Liver (tissue), 9 donors: ENCODE results near the gene ADORA2A. TPM values are rescaled to one million over a fixed set of nuclear protein-coding genes. Genes with fewer than 3 reads are reported as not detected.

Source experiments
- DNase-seq: peaks from one replicate; pipeline ENCODE4 v3.0.0-alpha.2; 2017; ENCODE audit warnings: low spot score
- H3K27ac ChIP-seq, 2 donors: one replicate each; pipeline ENCODE4 v1.7.0; 2013; ENCODE audit warnings: inconsistent platforms in 2 of 2, low read length in 2 of 2, control low read depth in 1 of 2, low read depth in 1 of 2, mild to moderate bottlenecking in 1 of 2
- H3K27me3 ChIP-seq, 4 donors: one replicate each; pipeline versions ENCODE4 v1.6.1 to v1.7.0; 2013; ENCODE audit warnings: low read length in 3 of 4, inconsistent platforms in 1 of 4, mild to moderate bottlenecking in 1 of 4, moderate library complexity in 1 of 4; ENCODE audit not compliant: control insufficient read depth in 4 of 4, insufficient read depth in 4 of 4
- H3K36me3 ChIP-seq, 4 donors: one replicate each; pipeline versions ENCODE4 v1.6.1 to v1.7.0; 2013; ENCODE audit warnings: low read length in 3 of 4, mild to moderate bottlenecking in 3 of 4, low read depth in 1 of 4, moderate library complexity in 1 of 4; ENCODE audit not compliant: control insufficient read depth in 4 of 4, insufficient read depth in 3 of 4
- H3K4me1 ChIP-seq, 4 donors: one replicate each; pipeline versions ENCODE4 v1.6.1 to v1.7.0; 2013; ENCODE audit warnings: low read length in 3 of 4, mild to moderate bottlenecking in 3 of 4, moderate library complexity in 1 of 4; ENCODE audit not compliant: control insufficient read depth in 4 of 4, insufficient read depth in 4 of 4
- H3K4me3 ChIP-seq, 3 donors: one replicate each; pipeline versions ENCODE4 v1.6.1 to v1.7.0; 2013; ENCODE audit warnings: low read length in 3 of 3, control low read depth in 1 of 3, low read depth in 1 of 3, mild to moderate bottlenecking in 1 of 3
- H3K9ac ChIP-seq, 2 donors: one replicate each; pipeline ENCODE4 v1.7.0; 2013; ENCODE audit warnings: low read length in 2 of 2, mild to moderate bottlenecking in 2 of 2, moderate library complexity in 2 of 2, control low read depth in 1 of 2, low read depth in 1 of 2
- H3K9me3 ChIP-seq, 4 donors: one replicate each; pipeline versions ENCODE4 v1.6.1 to v1.7.0; 2013; ENCODE audit warnings: low read length in 3 of 4; ENCODE audit not compliant: control insufficient read depth in 4 of 4
- EGR1 ChIP-seq, 2 donors: IDR thresholded peaks; 2 replicates each; pipeline ENCODE4 v1.6.1; 2016 to 2018; ENCODE audit warnings: antibody characterized with exemption in 2 of 2, low read depth in 2 of 2
- FOXA1 ChIP-seq: IDR thresholded peaks from 2 replicates; pipeline ENCODE4 v1.6.1; 2016; ENCODE audit warnings: antibody characterized with exemption
- FOXA2 ChIP-seq: IDR thresholded peaks from 2 replicates; pipeline ENCODE4 v1.6.1; 2016; ENCODE audit warnings: antibody characterized with exemption
- GABPA ChIP-seq, 2 donors: IDR thresholded peaks in 1 of 2; conservative IDR thresholded peaks in 1 of 2; 2 replicates each; pipeline ENCODE4 v1.6.1; 2016; ENCODE audit warnings: antibody characterized with exemption in 2 of 2, mild to moderate bottlenecking in 1 of 2, moderate library complexity in 1 of 2
- HNF4A ChIP-seq, 2 donors: conservative IDR thresholded peaks; 2 replicates each; pipeline ENCODE4 v1.6.1; 2016; ENCODE audit warnings: antibody characterized with exemption in 2 of 2, mild to moderate bottlenecking in 2 of 2
- HNF4G ChIP-seq: IDR thresholded peaks from 2 replicates; pipeline ENCODE4 v1.6.1; 2016; ENCODE audit warnings: antibody characterized with exemption
- JUND ChIP-seq, 2 donors: IDR thresholded peaks; 2 replicates each; pipeline ENCODE4 v1.6.1; 2016; ENCODE audit warnings: antibody characterized with exemption in 2 of 2
- NR2F2 ChIP-seq: IDR thresholded peaks from 2 replicates; pipeline ENCODE4 v1.6.1; 2016; ENCODE audit warnings: antibody characterized with exemption
- RAD21 ChIP-seq, 2 donors: IDR thresholded peaks; 2 replicates each; pipeline ENCODE4 v1.6.1; 2016; ENCODE audit warnings: antibody characterized with exemption in 2 of 2, mild to moderate bottlenecking in 2 of 2
- RXRA ChIP-seq, 2 donors: IDR thresholded peaks; 2 replicates each; pipeline ENCODE4 v1.6.1; 2017 to 2018; ENCODE audit warnings: antibody characterized with exemption in 2 of 2, mild to moderate bottlenecking in 1 of 2
- SP1 ChIP-seq: IDR thresholded peaks from 2 replicates; pipeline ENCODE4 v1.6.1; 2018; ENCODE audit warnings: antibody characterized with exemption, mild to moderate bottlenecking
- TAF1 ChIP-seq: conservative IDR thresholded peaks from 2 replicates; pipeline ENCODE4 v1.6.1; 2016; ENCODE audit warnings: antibody characterized with exemption, mild to moderate bottlenecking
- YY1 ChIP-seq: IDR thresholded peaks from 2 replicates; pipeline ENCODE4 v1.6.1; 2016; ENCODE audit warnings: antibody characterized with exemption, mild to moderate bottlenecking
- WGBS: extraction: QIAGEN DNeasy Blood & Tissue Kit; methylation state at CpG from one replicate; pipeline ENCODE4 v1.1.7; 2013; 5-methylcytosine and 5-hydroxymethylcytosine counted together
- polyA plus RNA-seq, 2 donors: library from polyadenylated mRNA; stranded (reverse) in 1 of 2; unstranded in 1 of 2; fragments of 200-250 nt in 1 of 2; fragments of >200 nt in 1 of 2; fragmentation: Nextera tagmentation in 1 of 2; extraction: Ambion mirVana in 1 of 2; gene quantifications; one replicate each; pipeline versions ENCODE4 v1.2.1 to v1.2.3, GENCODE V29; 2013 to 2015
- total RNA-seq, 2 donors: library from RNA; depleted of rRNA; stranded (reverse); fragments of >200 nt; gene quantifications; one replicate each; pipeline ENCODE4 v1.2.3, GENCODE V29; 2014
- TF ChIP-seq, protein P1 (sequence below): IDR thresholded peaks from 2 replicates; pipeline ENCODE4 v1.6.1; 2016; ENCODE audit warnings: antibody characterized with exemption, mild to moderate bottlenecking
- TF ChIP-seq, protein P2 (sequence below): IDR thresholded peaks from 2 replicates; pipeline ENCODE4 v1.6.1; 2016; ENCODE audit warnings: antibody characterized with exemption
- TF ChIP-seq, protein P3 (sequence below): fragments of 150-350 bp; IDR thresholded peaks from 2 replicates; pipeline ENCODE4 v1.5.1; 2017; ENCODE audit warnings: improper control_type of control experiment, low read depth, low read length; ENCODE audit not compliant: missing input control
- TF ChIP-seq, protein P4 (sequence below): IDR thresholded peaks from 2 replicates; pipeline ENCODE4 v1.6.1; 2016; ENCODE audit warnings: antibody characterized with exemption
- TF ChIP-seq, protein P5 (sequence below): IDR thresholded peaks from 2 replicates; pipeline ENCODE4 v1.6.1; 2016; ENCODE audit warnings: antibody characterized with exemption
- donor health status: healthy.
- donor health status: healthy.
- donor health status: healthy.
- donor health status: healthy.
- donor health status: healthy.

The ADORA2A gene
- total and polyA plus RNA-seq, 4 donors, result 3.4 to 5.4 (median 3.9) TPM

DNA sequence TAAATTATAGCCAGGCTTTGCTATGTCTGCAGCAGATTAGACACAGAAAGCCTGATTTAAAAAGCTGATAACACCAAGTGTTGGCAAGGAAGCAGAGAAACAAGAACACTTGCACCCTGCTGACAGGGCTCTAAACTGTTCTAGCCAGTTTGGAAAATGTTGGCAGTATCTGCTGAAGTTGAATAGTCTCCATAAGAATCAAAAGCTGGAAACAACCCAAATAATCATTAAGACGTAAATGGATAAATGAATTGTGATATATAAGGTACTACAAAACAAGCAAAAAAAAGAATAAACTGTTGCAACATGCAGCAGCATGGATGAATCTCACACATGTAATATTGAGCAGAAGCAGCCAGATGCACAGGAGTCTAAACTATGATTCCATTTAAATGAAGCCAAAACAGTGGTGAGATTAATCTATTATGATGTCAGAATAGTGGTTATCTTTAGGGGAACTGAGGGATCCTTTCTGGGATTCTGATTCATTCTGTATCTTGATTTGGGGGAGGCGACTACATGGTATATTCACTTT is 40.4 kb upstream of the ADORA2A start:
- no peak overlapping the region for H3K4me3 ChIP-seq
- no peak overlapping the region for H3K9ac ChIP-seq
- no peak for DNase-seq
- no peaks in the 10 kb centered on the region for H3K4me1 ChIP-seq
- no peaks in the 10 kb centered on the region for H3K27me3 ChIP-seq
- H3K27ac ChIP-seq, result no peak overlapping the region
- TF ChIP-seq RXRA (IDR thresholded peaks at IDR 0.05), result no peak
- TF ChIP-seq EGR1 (IDR thresholded peaks at IDR 0.05; ENCODE audit: low read depth in 2 of 2), result no peak
- H3K9me3 ChIP-seq, result no peaks in the 10 kb centered on the region
- H3K36me3 ChIP-seq, result peaks cover 0 to 3% (median under 1%) of the 10 kb centered on the region in 4 donors
- WGBS, result 87% methylated on average over 2 of the region's 2 CpGs

DNA sequence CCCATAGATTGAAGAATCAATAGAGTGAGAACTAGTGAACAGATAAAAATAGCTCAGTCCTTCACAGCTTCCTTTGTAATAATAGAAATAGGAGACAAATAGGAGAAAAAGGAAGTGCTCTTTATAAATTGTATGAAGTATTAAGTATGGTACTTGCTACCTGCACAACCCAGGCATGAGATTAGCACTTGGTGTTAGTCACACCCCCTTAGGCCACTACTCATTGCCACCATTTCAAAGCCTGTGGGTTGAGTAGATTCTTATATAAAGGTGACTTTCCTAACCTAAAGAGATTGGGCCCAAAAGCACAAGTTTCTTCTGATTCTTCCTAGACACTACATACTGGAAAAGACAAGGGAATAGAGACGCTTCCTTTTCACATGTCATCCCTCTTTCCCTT is 37.7 kb upstream of the ADORA2A start:
- Histone ChIP-seq H3K27me3 (no peaks in the 10 kb centered on the region), H3K27ac (no peak overlapping the region), H3K9me3 (no peaks in the 10 kb centered on the region), H3K36me3 (peaks cover 0 to 6% (median 3%) of the 10 kb centered on the region in 4 donors), H3K4me3 (no peak overlapping the region), H3K9ac (no peak overlapping the region), H3K4me1 (no peaks in the 10 kb centered on the region)
- DNase-seq, result no peak
- WGBS, result 98% methylated on average over 1 of the region's 1 CpG
- TF ChIP-seq HNF4A (conservative IDR thresholded peaks at IDR 0.05) (no peak), FOXA2 (no peak), RXRA (IDR thresholded peaks at IDR 0.05) (no peak), JUND (IDR thresholded peaks at IDR 0.05) (no peak), NR2F2 (no peak), GABPA (IDR thresholded peaks at IDR 0.05 in 1 of 2, conservative IDR thresholded peaks at IDR 0.05 in 1 of 2) (no peak), RAD21 (IDR thresholded peaks at IDR 0.05) (no peak), TAF1 (no peak), HNF4G (no peak)
- TF ChIP-seq, protein P1, sequence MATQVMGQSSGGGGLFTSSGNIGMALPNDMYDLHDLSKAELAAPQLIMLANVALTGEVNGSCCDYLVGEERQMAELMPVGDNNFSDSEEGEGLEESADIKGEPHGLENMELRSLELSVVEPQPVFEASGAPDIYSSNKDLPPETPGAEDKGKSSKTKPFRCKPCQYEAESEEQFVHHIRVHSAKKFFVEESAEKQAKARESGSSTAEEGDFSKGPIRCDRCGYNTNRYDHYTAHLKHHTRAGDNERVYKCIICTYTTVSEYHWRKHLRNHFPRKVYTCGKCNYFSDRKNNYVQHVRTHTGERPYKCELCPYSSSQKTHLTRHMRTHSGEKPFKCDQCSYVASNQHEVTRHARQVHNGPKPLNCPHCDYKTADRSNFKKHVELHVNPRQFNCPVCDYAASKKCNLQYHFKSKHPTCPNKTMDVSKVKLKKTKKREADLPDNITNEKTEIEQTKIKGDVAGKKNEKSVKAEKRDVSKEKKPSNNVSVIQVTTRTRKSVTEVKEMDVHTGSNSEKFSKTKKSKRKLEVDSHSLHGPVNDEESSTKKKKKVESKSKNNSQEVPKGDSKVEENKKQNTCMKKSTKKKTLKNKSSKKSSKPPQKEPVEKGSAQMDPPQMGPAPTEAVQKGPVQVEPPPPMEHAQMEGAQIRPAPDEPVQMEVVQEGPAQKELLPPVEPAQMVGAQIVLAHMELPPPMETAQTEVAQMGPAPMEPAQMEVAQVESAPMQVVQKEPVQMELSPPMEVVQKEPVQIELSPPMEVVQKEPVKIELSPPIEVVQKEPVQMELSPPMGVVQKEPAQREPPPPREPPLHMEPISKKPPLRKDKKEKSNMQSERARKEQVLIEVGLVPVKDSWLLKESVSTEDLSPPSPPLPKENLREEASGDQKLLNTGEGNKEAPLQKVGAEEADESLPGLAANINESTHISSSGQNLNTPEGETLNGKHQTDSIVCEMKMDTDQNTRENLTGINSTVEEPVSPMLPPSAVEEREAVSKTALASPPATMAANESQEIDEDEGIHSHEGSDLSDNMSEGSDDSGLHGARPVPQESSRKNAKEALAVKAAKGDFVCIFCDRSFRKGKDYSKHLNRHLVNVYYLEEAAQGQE, result no peak
- TF ChIP-seq, protein P2, sequence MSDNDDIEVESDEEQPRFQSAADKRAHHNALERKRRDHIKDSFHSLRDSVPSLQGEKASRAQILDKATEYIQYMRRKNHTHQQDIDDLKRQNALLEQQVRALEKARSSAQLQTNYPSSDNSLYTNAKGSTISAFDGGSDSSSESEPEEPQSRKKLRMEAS, result no peak

DNA sequence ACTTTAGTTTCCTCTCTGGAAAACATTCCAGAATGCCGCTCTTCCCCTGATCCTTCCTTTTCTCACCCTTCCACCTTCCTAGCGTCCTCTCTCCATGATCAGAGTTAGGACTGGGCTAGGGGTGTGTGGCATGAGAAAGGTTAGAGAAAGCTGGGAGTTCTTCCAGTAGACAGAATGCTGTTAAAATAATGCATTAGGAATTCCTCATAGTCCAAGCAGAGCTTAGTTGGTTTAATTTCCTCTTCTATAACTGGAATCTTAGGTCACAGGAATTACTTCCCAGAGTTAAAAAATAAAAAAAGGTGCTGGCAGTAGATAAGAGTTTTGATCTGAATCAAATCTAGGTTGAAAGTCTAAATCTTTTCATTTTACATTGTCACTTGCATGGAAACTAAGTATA is 37.2 kb upstream of the ADORA2A start:
- 88% methylated on average over 2 of the region's 2 CpGs for WGBS
- peaks cover 0 to 6% (median 3%) of the 10 kb centered on the region in 4 donors for H3K36me3 ChIP-seq
- H3K4me3 ChIP-seq, result no peak overlapping the region
- H3K27me3 ChIP-seq, result no peaks in the 10 kb centered on the region
- no peaks in the 10 kb centered on the region for H3K9me3 ChIP-seq
- no peaks in the 10 kb centered on the region for H3K4me1 ChIP-seq
- TF ChIP-seq, protein P2, result no peak
- no peak for TF ChIP-seq YY1
- no peak for TF ChIP-seq HNF4G
- no peak for TF ChIP-seq HNF4A (conservative IDR thresholded peaks at IDR 0.05)
- no peak for TF ChIP-seq JUND (IDR thresholded peaks at IDR 0.05)
- TF ChIP-seq, protein P3, sequence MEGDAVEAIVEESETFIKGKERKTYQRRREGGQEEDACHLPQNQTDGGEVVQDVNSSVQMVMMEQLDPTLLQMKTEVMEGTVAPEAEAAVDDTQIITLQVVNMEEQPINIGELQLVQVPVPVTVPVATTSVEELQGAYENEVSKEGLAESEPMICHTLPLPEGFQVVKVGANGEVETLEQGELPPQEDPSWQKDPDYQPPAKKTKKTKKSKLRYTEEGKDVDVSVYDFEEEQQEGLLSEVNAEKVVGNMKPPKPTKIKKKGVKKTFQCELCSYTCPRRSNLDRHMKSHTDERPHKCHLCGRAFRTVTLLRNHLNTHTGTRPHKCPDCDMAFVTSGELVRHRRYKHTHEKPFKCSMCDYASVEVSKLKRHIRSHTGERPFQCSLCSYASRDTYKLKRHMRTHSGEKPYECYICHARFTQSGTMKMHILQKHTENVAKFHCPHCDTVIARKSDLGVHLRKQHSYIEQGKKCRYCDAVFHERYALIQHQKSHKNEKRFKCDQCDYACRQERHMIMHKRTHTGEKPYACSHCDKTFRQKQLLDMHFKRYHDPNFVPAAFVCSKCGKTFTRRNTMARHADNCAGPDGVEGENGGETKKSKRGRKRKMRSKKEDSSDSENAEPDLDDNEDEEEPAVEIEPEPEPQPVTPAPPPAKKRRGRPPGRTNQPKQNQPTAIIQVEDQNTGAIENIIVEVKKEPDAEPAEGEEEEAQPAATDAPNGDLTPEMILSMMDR, result no peak
- TF ChIP-seq SP1, result no peak
- no peak for TF ChIP-seq GABPA (IDR thresholded peaks at IDR 0.05 in 1 of 2, conservative IDR thresholded peaks at IDR 0.05 in 1 of 2)
- no peak for TF ChIP-seq EGR1 (IDR thresholded peaks at IDR 0.05; ENCODE audit: low read depth in 2 of 2)
- no peak for TF ChIP-seq FOXA2
- no peak for TF ChIP-seq FOXA1
- TF ChIP-seq, protein P4, sequence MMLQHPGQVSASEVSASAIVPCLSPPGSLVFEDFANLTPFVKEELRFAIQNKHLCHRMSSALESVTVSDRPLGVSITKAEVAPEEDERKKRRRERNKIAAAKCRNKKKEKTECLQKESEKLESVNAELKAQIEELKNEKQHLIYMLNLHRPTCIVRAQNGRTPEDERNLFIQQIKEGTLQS, result no peak
- TF ChIP-seq, protein P5, sequence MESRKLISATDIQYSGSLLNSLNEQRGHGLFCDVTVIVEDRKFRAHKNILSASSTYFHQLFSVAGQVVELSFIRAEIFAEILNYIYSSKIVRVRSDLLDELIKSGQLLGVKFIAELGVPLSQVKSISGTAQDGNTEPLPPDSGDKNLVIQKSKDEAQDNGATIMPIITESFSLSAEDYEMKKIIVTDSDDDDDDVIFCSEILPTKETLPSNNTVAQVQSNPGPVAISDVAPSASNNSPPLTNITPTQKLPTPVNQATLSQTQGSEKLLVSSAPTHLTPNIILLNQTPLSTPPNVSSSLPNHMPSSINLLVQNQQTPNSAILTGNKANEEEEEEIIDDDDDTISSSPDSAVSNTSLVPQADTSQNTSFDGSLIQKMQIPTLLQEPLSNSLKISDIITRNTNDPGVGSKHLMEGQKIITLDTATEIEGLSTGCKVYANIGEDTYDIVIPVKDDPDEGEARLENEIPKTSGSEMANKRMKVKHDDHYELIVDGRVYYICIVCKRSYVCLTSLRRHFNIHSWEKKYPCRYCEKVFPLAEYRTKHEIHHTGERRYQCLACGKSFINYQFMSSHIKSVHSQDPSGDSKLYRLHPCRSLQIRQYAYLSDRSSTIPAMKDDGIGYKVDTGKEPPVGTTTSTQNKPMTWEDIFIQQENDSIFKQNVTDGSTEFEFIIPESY, result no peak
- no peak for TF ChIP-seq RAD21 (IDR thresholded peaks at IDR 0.05)
- TF ChIP-seq TAF1, result no peak
- no peak for DNase-seq
- H3K9ac ChIP-seq, result no peak overlapping the region
- no peak overlapping the region for H3K27ac ChIP-seq
